Measurements from ENCODE around the gene MBOAT2. TPM values are rescaled to one million over a fixed set of nuclear protein-coding genes. Genes with fewer than 3 reads are reported as not detected.
A peak's percentile ranks its signal among the peaks of the same experiment; 100 is the strongest.
"Not testable (repeated sequence)": the region's sequence is repeated elsewhere in the genome, so short reads cannot be mapped to it uniquely, and the experiment has no call there.

MBOAT2 gene
- total RNA-seq, 2 donors from 2014 or later: 34.3 to 51.1 TPM

DNA sequence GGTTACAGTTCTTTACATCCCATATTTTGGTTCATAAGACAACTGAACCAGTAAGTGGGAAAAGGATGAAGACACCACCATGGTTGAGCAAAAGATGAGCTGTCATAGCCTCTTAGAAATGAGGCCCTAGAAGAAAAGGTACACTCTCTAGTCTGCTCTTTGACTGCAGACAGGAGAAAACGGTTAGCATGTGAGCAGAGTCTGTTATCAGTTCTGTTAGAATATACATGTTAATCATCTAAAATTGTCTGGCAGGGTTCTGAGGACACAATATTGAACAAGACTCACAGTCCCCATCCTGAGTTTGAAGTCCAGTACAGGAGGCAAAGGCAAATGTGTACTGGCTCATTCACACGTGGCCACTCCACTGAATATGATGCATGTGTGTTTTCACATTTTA is 78.1 kb downstream of the MBOAT2 start:
- no peaks in the 10 kb centered on the region for H3K9me3 ChIP-seq
- no peaks in the 10 kb centered on the region for H3K27me3 ChIP-seq
- no peaks in the 10 kb centered on the region for H3K36me3 ChIP-seq
- no peak overlapping the region for H3K27ac ChIP-seq
- TF ChIP-seq CTCF (IDR thresholded peaks at IDR 0.05): no peak
- intact Hi-C loops (cut with DNase I): no loop called here
- no peak for DNase-seq
- H3K4me3 ChIP-seq: no peak overlapping the region
- no peaks in the 10 kb centered on the region for H3K4me1 ChIP-seq
- H3K9ac ChIP-seq (ENCODE audit: low read depth in 2 of 2, low read length in 2 of 2): no peak overlapping the region

DNA sequence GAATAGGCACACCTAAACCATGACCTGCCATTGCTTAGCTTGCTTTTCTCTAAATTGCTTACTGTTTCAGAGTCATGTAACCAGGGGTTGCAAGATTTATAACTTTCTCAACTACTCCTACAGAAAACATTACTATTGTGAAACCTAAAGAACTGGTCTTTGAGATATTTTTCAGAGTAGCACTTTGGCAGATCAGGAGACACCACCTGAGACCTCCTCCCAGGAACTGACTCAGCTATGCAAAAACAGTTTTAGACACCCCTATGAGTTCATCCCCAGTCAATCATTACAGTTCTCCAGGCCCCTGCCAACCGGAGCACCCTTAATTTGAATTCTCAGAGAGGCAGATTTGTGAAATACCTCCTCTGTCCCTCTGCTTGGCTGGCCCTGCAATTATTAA is 80.3 kb downstream of the MBOAT2 start:
- H3K4me1 ChIP-seq: no peaks in the 10 kb centered on the region
- no peak overlapping the region for H3K9ac ChIP-seq (ENCODE audit: low read depth in 2 of 2, low read length in 2 of 2)
- no peaks in the 10 kb centered on the region for H3K27me3 ChIP-seq
- TF ChIP-seq CTCF (IDR thresholded peaks at IDR 0.05): no peak
- H3K36me3 ChIP-seq: no peaks in the 10 kb centered on the region
- DNase-seq: no peak
- no peaks in the 10 kb centered on the region for H3K9me3 ChIP-seq
- H3K27ac ChIP-seq: no peak overlapping the region
- intact Hi-C loops (cut with DNase I): no loop called here
- no peak overlapping the region for H3K4me3 ChIP-seq

GRCh38 chr2:8922431-8922830 is 81.1 kb downstream of the MBOAT2 start:
- DNase-seq: no peak
- H3K9ac ChIP-seq (ENCODE audit: low read depth in 2 of 2, low read length in 2 of 2): no peak overlapping the region
- H3K27me3 ChIP-seq: no peaks in the 10 kb centered on the region
- H3K27ac ChIP-seq: no peak overlapping the region
- no peaks in the 10 kb centered on the region for H3K36me3 ChIP-seq
- no peaks in the 10 kb centered on the region for H3K9me3 ChIP-seq
- intact Hi-C loops (cut with DNase I): no loop called here
- no peak overlapping the region for H3K4me3 ChIP-seq
- H3K4me1 ChIP-seq: no peaks in the 10 kb centered on the region
- TF ChIP-seq CTCF (IDR thresholded peaks at IDR 0.05): no peak

- H3K36me3 ChIP-seq: no peaks in the 10 kb centered on the region
- no peak for TF ChIP-seq CTCF (IDR thresholded peaks at IDR 0.05)
- intact Hi-C loops (cut with DNase I): no loop called here
- no peak overlapping the region for H3K4me3 ChIP-seq
- DNase-seq: no peak
- H3K27ac ChIP-seq: peak overlapping the region; percentile 1
- H3K27me3 ChIP-seq: no peaks in the 10 kb centered on the region
- H3K9ac ChIP-seq (ENCODE audit: low read depth in 2 of 2, low read length in 2 of 2): no peak overlapping the region
- H3K4me1 ChIP-seq: no peaks in the 10 kb centered on the region
- no peaks in the 10 kb centered on the region for H3K9me3 ChIP-seq
Measured at GRCh38 chr2:8918412-8918811, 85.1 kb downstream of the MBOAT2 start.

- TF ChIP-seq CTCF (IDR thresholded peaks at IDR 0.05): no peak
- no peak overlapping the region for H3K4me3 ChIP-seq
- no peaks in the 10 kb centered on the region for H3K27me3 ChIP-seq
- H3K4me1 ChIP-seq: no peaks in the 10 kb centered on the region
- intact Hi-C loops (cut with DNase I): no loop called here
- no peak overlapping the region for H3K27ac ChIP-seq
- no peaks in the 10 kb centered on the region for H3K36me3 ChIP-seq
- H3K9me3 ChIP-seq: no peaks in the 10 kb centered on the region
- no peak for DNase-seq
- no peak overlapping the region for H3K9ac ChIP-seq (ENCODE audit: low read depth in 2 of 2, low read length in 2 of 2)
Measured at GRCh38 chr2:8915941-8916340, 87.5 kb downstream of the MBOAT2 start.

GRCh38 chr2:8913767-8914166 is 89.7 kb downstream of the MBOAT2 start:
- H3K27me3 ChIP-seq; H3K36me3 ChIP-seq; H3K9ac ChIP-seq (ENCODE audit: low read depth in 2 of 2, low read length in 2 of 2); intact Hi-C loops (cut with DNase I); H3K27ac ChIP-seq; H3K9me3 ChIP-seq; DNase-seq; H3K4me1 ChIP-seq; H3K4me3 ChIP-seq: not testable (repeated sequence)

All from colonic mucosa (tissue), 4 donors.